H1 (cell line): Measurements from ENCODE around the gene PPP1R12A.

Experiments
- CHD2 ChIP-seq: IDR thresholded peaks from 2 replicates; pipeline ENCODE4 v1.6.1; 2012; ENCODE audit warnings: low read length, improper control_type of control experiment
- CTCF ChIP-seq, 3 experiments: IDR thresholded peaks; 1 replicate in 2 of 3; 2 replicates in 1 of 3; pipeline versions ENCODE4 v1.5.1 to v1.6.1; 2011; ENCODE audit warnings: low read length in 3 of 3, mild to moderate bottlenecking in 3 of 3, inconsistent platforms in 2 of 3, low read depth in 1 of 3, moderate library complexity in 1 of 3; ENCODE audit not compliant: insufficient read depth in 1 of 3; ENCODE audit errors: control extremely low read depth in 1 of 3
- EP300 ChIP-seq, 2 experiments: IDR thresholded peaks; 1 replicate in 1 of 2; 2 replicates in 1 of 2; pipeline ENCODE4 v1.6.1; 2011 to 2012; ENCODE audit warnings: low read depth in 2 of 2, low read length in 2 of 2, mild to moderate bottlenecking in 2 of 2, borderline replicate concordance in 1 of 2, inconsistent platforms in 1 of 2, moderate library complexity in 1 of 2
- EZH2 ChIP-seq: fragments of 200-600 bp; sonication (generic); IDR thresholded peaks from 2 replicates; pipeline ENCODE4 v1.7.1; 2012; ENCODE audit warnings: low read depth, mild to moderate bottlenecking, moderate library complexity, low read length, inconsistent platforms; ENCODE audit not compliant: severe bottlenecking
- MAX ChIP-seq: IDR thresholded peaks from 2 replicates; pipeline ENCODE4 v1.6.1; 2012; ENCODE audit warnings: inconsistent platforms
- POLR2A ChIP-seq, 2 experiments: IDR thresholded peaks; 1 replicate in 1 of 2; 2 replicates in 1 of 2; pipeline ENCODE4 v1.6.1; 2011; ENCODE audit warnings: low read depth in 2 of 2, low read length in 2 of 2, mild to moderate bottlenecking in 2 of 2; ENCODE audit errors: control extremely low read depth in 1 of 2
- POLR2AphosphoS5 ChIP-seq: IDR thresholded peaks from 2 replicates; pipeline ENCODE4 v1.6.1; 2011; ENCODE audit warnings: low read depth, low read length
- SP1 ChIP-seq: IDR thresholded peaks from 2 replicates; pipeline ENCODE4 v1.6.1; 2011; ENCODE audit warnings: low read depth, low read length
- TAF1 ChIP-seq: IDR thresholded peaks from 2 replicates; pipeline ENCODE4 v1.6.1; 2011; ENCODE audit warnings: mild to moderate bottlenecking, low read depth, low read length
- USF2 ChIP-seq: IDR thresholded peaks from 2 replicates; pipeline ENCODE4 v1.6.1; 2011; ENCODE audit warnings: low read length, improper control_type of control experiment

- TF ChIP-seq USF2 (no peak), CHD2 (no peak), MAX (no peak), CTCF (IDR thresholded peaks at IDR 0.05; ENCODE audit: control extremely low read depth in 1 of 3, insufficient read depth in 1 of 3, low read depth in 1 of 3, low read length in 3 of 3) (no peak), EP300 (IDR thresholded peaks at IDR 0.05; ENCODE audit: borderline replicate concordance in 1 of 2, low read depth in 2 of 2, low read length in 2 of 2) (no peak), POLR2AphosphoS5 (no peak), SP1 (no peak), EZH2 (no peak), TAF1 (no peak), POLR2A (IDR thresholded peaks at IDR 0.05; ENCODE audit: control extremely low read depth in 1 of 2, low read depth in 2 of 2, low read length in 2 of 2) (no peak)
Measured at GRCh38 chr12:79826267-79827128, 108.4 kb downstream of the PPP1R12A start.
